ENCODE data around the gene RYR1.

Gene RYR1

GRCh38 chr19:38386300-38386970 lies 47.1 kb upstream of the RYR1 start:
- Histone ChIP-seq H3K9me3 (ENCODE audit: severe bottlenecking) (no peaks in the 10 kb centered on the region), H3K4me3 (ENCODE audit: low read depth, low read length) (no peak overlapping the region), H3K27ac (no peak overlapping the region), H3K36me3 (peaks cover 34% of the 10 kb centered on the region), H3K27me3 (ENCODE audit: insufficient read depth, low read depth, severe bottlenecking) (no peaks in the 10 kb centered on the region)
- no peak for TF ChIP-seq CTCF (IDR thresholded peaks at IDR 0.05; ENCODE audit: low read depth, low read length)
- no peak for DNase-seq

GRCh38 chr19:38386971-38387549 lies 46.4 kb upstream of the RYR1 start:
- no peak overlapping the region for H3K4me3 ChIP-seq (ENCODE audit: low read depth, low read length)
- TF ChIP-seq CTCF (IDR thresholded peaks at IDR 0.05; ENCODE audit: low read depth, low read length): no peak
- no peaks in the 10 kb centered on the region for H3K9me3 ChIP-seq (ENCODE audit: severe bottlenecking)
- H3K36me3 ChIP-seq: peaks cover 28% of the 10 kb centered on the region
- no peak for DNase-seq
- no peak overlapping the region for H3K27ac ChIP-seq
- H3K27me3 ChIP-seq (ENCODE audit: insufficient read depth, low read depth, severe bottlenecking): no peaks in the 10 kb centered on the region

- no peak for TF ChIP-seq CTCF (IDR thresholded peaks at IDR 0.05; ENCODE audit: low read depth, low read length)
- H3K4me3 ChIP-seq (ENCODE audit: low read depth, low read length): peak within 1 kb of the TSS; percentile 78
- no peaks in the 10 kb centered on the region for H3K27me3 ChIP-seq (ENCODE audit: insufficient read depth, low read depth, severe bottlenecking)
- H3K9me3 ChIP-seq (ENCODE audit: severe bottlenecking): no peaks in the 10 kb centered on the region
- H3K27ac ChIP-seq: peak within 1 kb of the TSS; percentile 11; the same call in 1 of the 2 replicates
- peak; percentile 88 for DNase-seq
- H3K36me3 ChIP-seq: peaks cover 22% of the 10 kb centered on the region
Measured at GRCh38 chr19:38387550-38388348, 45.7 kb upstream of the RYR1 start, which contains the start of gene GGN. Gene GGN, minus strand, starts transcription at chr19:38388034. Its CDS starts 773 bp downstream, at chr19:38387261.

- Histone ChIP-seq H3K4me3 (ENCODE audit: low read depth, low read length) (peak within 1 kb of the TSS; percentile 78), H3K9me3 (ENCODE audit: severe bottlenecking) (no peaks in the 10 kb centered on the region), H3K27me3 (ENCODE audit: insufficient read depth, low read depth, severe bottlenecking) (no peaks in the 10 kb centered on the region), H3K36me3 (peaks cover 16% of the 10 kb centered on the region), H3K27ac (peak within 1 kb of the TSS; percentile 11; the same call in 1 of the 2 replicates)
- peak; percentile 68 for DNase-seq
- TF ChIP-seq CTCF (IDR thresholded peaks at IDR 0.05; ENCODE audit: low read depth, low read length): no peak
Measured at GRCh38 chr19:38388349-38389100, 45.0 kb upstream of the RYR1 start, which contains the start of gene SPRED3. Gene SPRED3, plus strand, starts transcription at chr19:38388697. Its CDS starts 1,606 bp downstream, at chr19:38390303.

- no peak for TF ChIP-seq CTCF (IDR thresholded peaks at IDR 0.05; ENCODE audit: low read depth, low read length)
- peak; percentile 36 for DNase-seq
- H3K27ac ChIP-seq: peak overlapping the region; percentile 11; the same call in 1 of the 2 replicates
- H3K27me3 ChIP-seq (ENCODE audit: insufficient read depth, low read depth, severe bottlenecking): no peaks in the 10 kb centered on the region
- no peaks in the 10 kb centered on the region for H3K9me3 ChIP-seq (ENCODE audit: severe bottlenecking)
- peak overlapping the region; percentile 78 for H3K4me3 ChIP-seq (ENCODE audit: low read depth, low read length)
- peaks cover 9% of the 10 kb centered on the region; the same call in 1 of the 2 replicates for H3K36me3 ChIP-seq
Measured at GRCh38 chr19:38389101-38389925, 44.2 kb upstream of the RYR1 start.
